SU-DHL-6 (cell line): ENCODE data around the gene MTFMT.
"Not testable (repeated sequence)": the region's sequence is repeated elsewhere in the genome, so short reads cannot be mapped to it uniquely, and the experiment has no call there.

Source experiments
- H2AFZ ChIP-seq: fragments of 200-600 bp; sonication (generic); 2 replicates; pipeline ENCODE4 v1.6.1; 2014; ENCODE audit warnings: low read depth, mild to moderate bottlenecking, moderate library complexity, mixed read lengths, antibody characterized with exemption, low read length; ENCODE audit not compliant: severe bottlenecking
- H3F3A ChIP-seq: fragments of 200-600 bp; shearing (Covaris generic); 2 replicates; pipeline ENCODE4 v1.6.0; 2016; ENCODE audit warnings: antibody characterized with exemption, mild to moderate bottlenecking; ENCODE audit not compliant: insufficient read depth
- H3K27ac ChIP-seq: fragments of 200-600 bp; sonication (generic); 2 replicates; pipeline ENCODE4 v1.5.1; 2016; ENCODE audit warnings: low read depth, mild to moderate bottlenecking, low read length, moderate library complexity, mixed read lengths
- H3K27me3 ChIP-seq: fragments of 200-600 bp; sonication (generic), shearing (Covaris generic); 2 replicates; pipeline ENCODE4 v1.6.0; 2014; ENCODE audit warnings: mild to moderate bottlenecking, low read length
- H3K36me3 ChIP-seq: fragments of 200-600 bp; sonication (generic); 2 replicates; pipeline ENCODE4 v1.6.1; 2014; ENCODE audit warnings: mild to moderate bottlenecking, low read length, mixed read lengths
- H3K4me2 ChIP-seq: fragments of 300-600, 200-600 bp; shearing (Covaris generic), sonication (generic); 2 replicates; pipeline ENCODE4 v1.6.0; 2014; ENCODE audit warnings: low read length, low read depth, mild to moderate bottlenecking; ENCODE audit not compliant: poor library complexity, severe bottlenecking
- H3K4me3 ChIP-seq: fragments of 200-600 bp; sonication (generic); 2 replicates; pipeline ENCODE4 v1.5.1; 2014; ENCODE audit warnings: antibody characterized with exemption, low read length, mild to moderate bottlenecking, mixed read lengths; ENCODE audit not compliant: insufficient read depth, poor library complexity, severe bottlenecking
- H3K79me2 ChIP-seq: fragments of 200-600 bp; sonication (generic); 2 replicates; pipeline ENCODE4 v1.6.1; 2014; ENCODE audit warnings: mild to moderate bottlenecking, low read length, moderate library complexity; ENCODE audit not compliant: insufficient read depth
- H3K9ac ChIP-seq: fragments of 200-600 bp; sonication (generic); 2 replicates; pipeline ENCODE4 v1.7.0; 2014; ENCODE audit warnings: mild to moderate bottlenecking, low read length
- H3K9me2 ChIP-seq: fragments of 200-600 bp; sonication (generic); replicated peaks from 2 replicates; pipeline ENCODE4 v1.6.1; 2014; ENCODE audit warnings: low read length; ENCODE audit not compliant: insufficient read depth
- H3K9me3 ChIP-seq: fragments of 200-600 bp; sonication (generic); 2 replicates; pipeline ENCODE4 v1.6.1; 2014; ENCODE audit warnings: low read length, mixed read lengths; ENCODE audit not compliant: insufficient read depth
- H4K20me1 ChIP-seq: fragments of 200-600 bp; sonication (generic); 2 replicates; pipeline ENCODE4 v1.6.1; 2014; ENCODE audit warnings: low read depth, mild to moderate bottlenecking, antibody characterized with exemption, low read length, moderate library complexity, mixed read lengths
- CTCF ChIP-seq: fragments of 200-600 bp; sonication (generic); IDR thresholded peaks from one replicate; pipeline ENCODE4 v1.5.1; 2017; ENCODE audit warnings: antibody characterized with exemption, mild to moderate bottlenecking, low read length, moderate library complexity; ENCODE audit not compliant: insufficient read depth, poor library complexity, severe bottlenecking
- EZH2phosphoT487 ChIP-seq: fragments of 200-600 bp; sonication (generic), shearing (Covaris generic); conservative IDR thresholded peaks from 2 replicates; pipeline ENCODE4 v1.6.1; 2018; ENCODE audit warnings: mild to moderate bottlenecking, antibody characterized with exemption, low read length, moderate library complexity, mixed read lengths

Gene MTFMT

GRCh38 chr15:65048241-65048640 is 18.8 kb upstream of the MTFMT start:
- no peak overlapping the region for H3K9ac ChIP-seq
- no peak overlapping the region for H3K27ac ChIP-seq
- no peaks in the 10 kb centered on the region for H3K9me3 ChIP-seq
- H3K79me2 ChIP-seq = no peaks in the 10 kb centered on the region
- no peaks in the 10 kb centered on the region for H4K20me1 ChIP-seq
- H3K27me3 ChIP-seq = no peaks in the 10 kb centered on the region
- no peak overlapping the region for H2AFZ ChIP-seq
- no peaks in the 10 kb centered on the region for H3K9me2 ChIP-seq
- no peak overlapping the region for H3K4me3 ChIP-seq
- no peaks in the 10 kb centered on the region for H3K36me3 ChIP-seq
- no peak overlapping the region for H3K4me2 ChIP-seq
- no peaks in the 10 kb centered on the region for H3F3A ChIP-seq
- TF ChIP-seq CTCF (no peak), EZH2phosphoT487 (no peak)

- Histone ChIP-seq H3K4me2 (no peak within 1 kb of the TSS), H3K36me3 (no peaks in the 10 kb centered on the region), H3K79me2 (no peaks in the 10 kb centered on the region), H3K27ac (no peak within 1 kb of the TSS), H3F3A (no peaks in the 10 kb centered on the region), H2AFZ (no peak within 1 kb of the TSS), H3K9me2 (no peaks in the 10 kb centered on the region), H3K9ac (no peak within 1 kb of the TSS), H4K20me1 (no peaks in the 10 kb centered on the region), H3K9me3 (no peaks in the 10 kb centered on the region), H3K27me3 (no peaks in the 10 kb centered on the region), H3K4me3 (no peak within 1 kb of the TSS)
- TF ChIP-seq EZH2phosphoT487 (no peak), CTCF (no peak)
These were observed 15.5 kb upstream of the MTFMT start, which contains the start of gene SLC51B for GRCh38 chr15:65044724-65045481. TSS of gene SLC51B (plus strand) at chr15:65045387. CDS start at chr15:65050005, 4,618 bp downstream.

DNA sequence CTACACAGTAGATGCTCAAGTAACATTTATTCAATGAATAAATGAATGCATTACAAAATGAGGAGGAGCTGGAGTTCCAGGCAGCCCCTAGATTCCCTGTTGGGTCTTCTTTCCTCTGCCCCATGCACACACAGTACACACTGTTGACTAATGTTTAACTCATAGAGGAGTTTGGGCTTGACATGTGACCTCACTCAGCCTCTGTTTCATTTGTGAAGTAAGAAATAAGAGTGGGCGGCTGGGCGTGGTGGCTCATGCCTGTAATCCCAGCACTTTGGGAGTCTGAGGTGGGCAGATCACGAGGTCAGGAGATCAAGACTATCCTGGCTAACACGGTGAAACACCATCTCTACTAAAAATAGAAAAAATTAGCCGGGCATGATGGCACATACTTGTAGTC is 14.8 kb upstream of the MTFMT start:
- not testable (repeated sequence) for H2AFZ ChIP-seq, H3K27ac ChIP-seq, H3K4me2 ChIP-seq

DNA sequence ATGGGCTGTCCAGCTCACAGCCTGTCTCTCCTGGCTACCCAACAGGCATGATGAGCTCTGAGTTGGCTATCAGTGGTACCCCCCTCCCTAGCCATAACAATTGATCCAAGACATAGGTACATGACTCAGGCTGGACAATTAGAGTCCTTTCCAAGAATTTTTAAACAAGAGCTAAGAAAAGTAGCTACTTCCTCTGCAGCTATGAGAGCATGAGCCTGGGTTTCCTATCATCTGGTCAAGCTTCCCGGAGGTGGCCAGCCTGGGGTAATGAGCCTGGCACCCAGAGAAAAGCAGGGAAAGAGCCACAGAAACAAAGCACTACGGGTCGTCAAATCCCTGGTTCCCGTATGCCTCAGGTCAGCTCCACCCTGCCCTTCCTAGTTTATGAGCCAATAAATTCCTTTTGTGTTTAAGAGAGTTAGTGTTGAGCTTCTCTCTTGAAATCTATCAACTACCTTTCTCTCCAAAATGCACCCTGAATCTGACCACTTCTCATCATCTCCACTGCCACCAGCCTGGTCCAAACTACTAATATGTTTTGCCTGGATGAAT is 13.4 kb upstream of the MTFMT start:
- Histone ChIP-seq H3F3A (no peaks in the 10 kb centered on the region), H3K9me3 (no peaks in the 10 kb centered on the region), H3K27me3 (no peaks in the 10 kb centered on the region), H3K27ac (no peak overlapping the region), H3K4me3 (no peak overlapping the region), H3K9me2 (no peaks in the 10 kb centered on the region), H3K36me3 (no peaks in the 10 kb centered on the region), H2AFZ (no peak overlapping the region), H3K9ac (no peak overlapping the region), H4K20me1 (no peaks in the 10 kb centered on the region), H3K4me2 (no peak overlapping the region), H3K79me2 (no peaks in the 10 kb centered on the region)
- TF ChIP-seq EZH2phosphoT487 (no peak), CTCF (no peak)

More for the DNA sequence above, 14.8 kb upstream of the MTFMT start:
- not testable (repeated sequence) for H3K9ac ChIP-seq, H4K20me1 ChIP-seq, H3K79me2 ChIP-seq, H3K4me3 ChIP-seq, H3K9me2 ChIP-seq, H3K9me3 ChIP-seq, H3F3A ChIP-seq, H3K27me3 ChIP-seq, H3K36me3 ChIP-seq
